Measurements from ENCODE around the gene DMD. TPM values are rescaled to one million over a fixed set of nuclear protein-coding genes. Genes with fewer than 3 reads are reported as not detected.

The DMD gene
- total RNA-seq, 6 experiments from 2014 or later, result 4.9 to 6.0 (median 5.5) TPM

DNA sequence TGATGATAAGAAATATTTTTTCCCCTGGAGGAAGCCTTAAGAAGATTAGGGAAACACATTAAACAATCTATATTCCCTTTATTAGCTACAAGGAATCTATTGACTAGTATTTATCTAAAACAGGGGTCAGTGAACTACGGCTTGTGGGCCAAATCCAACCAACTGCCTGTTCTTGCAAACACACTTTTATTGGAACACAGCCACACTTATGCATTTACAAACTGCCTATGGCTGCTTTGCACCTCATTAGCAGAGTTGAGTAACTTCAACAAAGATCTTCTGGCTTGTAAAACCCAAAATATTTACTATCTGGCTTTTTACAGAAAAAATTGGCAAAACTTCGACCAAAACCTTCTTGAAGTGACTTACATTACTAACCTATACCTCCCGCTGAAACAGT lies 1405.6 kb downstream of the DMD start:
- peaks cover 15% of the 10 kb centered on the region for H3K9me3 Mint-ChIP-seq
- no peak overlapping the region for H3K27ac Mint-ChIP-seq
- H3K4me3 Mint-ChIP-seq, result no peak overlapping the region
- no peaks in the 10 kb centered on the region for H3K36me3 Mint-ChIP-seq (ENCODE audit: low read depth)
- no peaks in the 10 kb centered on the region for H3K27me3 Mint-ChIP-seq (ENCODE audit: insufficient read depth)
- H3K4me1 Mint-ChIP-seq (ENCODE audit: low read depth), result no peaks in the 10 kb centered on the region
- TF ChIP-seq, protein P1, sequence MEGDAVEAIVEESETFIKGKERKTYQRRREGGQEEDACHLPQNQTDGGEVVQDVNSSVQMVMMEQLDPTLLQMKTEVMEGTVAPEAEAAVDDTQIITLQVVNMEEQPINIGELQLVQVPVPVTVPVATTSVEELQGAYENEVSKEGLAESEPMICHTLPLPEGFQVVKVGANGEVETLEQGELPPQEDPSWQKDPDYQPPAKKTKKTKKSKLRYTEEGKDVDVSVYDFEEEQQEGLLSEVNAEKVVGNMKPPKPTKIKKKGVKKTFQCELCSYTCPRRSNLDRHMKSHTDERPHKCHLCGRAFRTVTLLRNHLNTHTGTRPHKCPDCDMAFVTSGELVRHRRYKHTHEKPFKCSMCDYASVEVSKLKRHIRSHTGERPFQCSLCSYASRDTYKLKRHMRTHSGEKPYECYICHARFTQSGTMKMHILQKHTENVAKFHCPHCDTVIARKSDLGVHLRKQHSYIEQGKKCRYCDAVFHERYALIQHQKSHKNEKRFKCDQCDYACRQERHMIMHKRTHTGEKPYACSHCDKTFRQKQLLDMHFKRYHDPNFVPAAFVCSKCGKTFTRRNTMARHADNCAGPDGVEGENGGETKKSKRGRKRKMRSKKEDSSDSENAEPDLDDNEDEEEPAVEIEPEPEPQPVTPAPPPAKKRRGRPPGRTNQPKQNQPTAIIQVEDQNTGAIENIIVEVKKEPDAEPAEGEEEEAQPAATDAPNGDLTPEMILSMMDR (IDR thresholded peaks at IDR 0.05), result no peak
- DNase-seq, result no peak

DNA sequence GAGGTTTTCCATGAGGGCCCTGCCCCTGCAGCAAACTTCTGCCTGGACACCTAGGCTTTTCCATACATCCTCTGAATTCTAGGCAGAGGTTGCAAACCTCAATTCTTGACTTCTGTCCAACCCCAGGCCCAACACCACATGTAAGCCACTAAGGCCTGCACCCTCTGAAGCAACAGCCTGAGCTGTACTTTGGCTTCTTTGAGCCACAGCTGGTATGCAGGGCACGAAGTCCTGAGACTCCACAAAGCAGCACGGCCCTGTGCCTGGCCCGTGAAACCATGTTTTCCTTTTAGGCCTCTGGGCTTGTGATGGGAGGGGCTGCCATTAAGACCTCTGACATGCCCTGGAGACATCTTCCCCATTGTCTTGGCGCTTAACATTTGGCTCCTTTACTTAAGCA lies 1411.1 kb downstream of the DMD start:
- DNase-seq, result no peak
- H3K27ac Mint-ChIP-seq, result no peak overlapping the region
- H3K36me3 Mint-ChIP-seq (ENCODE audit: low read depth), result no peaks in the 10 kb centered on the region
- H3K4me1 Mint-ChIP-seq (ENCODE audit: low read depth), result no peaks in the 10 kb centered on the region
- TF ChIP-seq, protein P1 (IDR thresholded peaks at IDR 0.05), result no peak
- no peaks in the 10 kb centered on the region for H3K27me3 Mint-ChIP-seq (ENCODE audit: insufficient read depth)
- peaks cover 22% of the 10 kb centered on the region for H3K9me3 Mint-ChIP-seq
- no peak overlapping the region for H3K4me3 Mint-ChIP-seq

DNA sequence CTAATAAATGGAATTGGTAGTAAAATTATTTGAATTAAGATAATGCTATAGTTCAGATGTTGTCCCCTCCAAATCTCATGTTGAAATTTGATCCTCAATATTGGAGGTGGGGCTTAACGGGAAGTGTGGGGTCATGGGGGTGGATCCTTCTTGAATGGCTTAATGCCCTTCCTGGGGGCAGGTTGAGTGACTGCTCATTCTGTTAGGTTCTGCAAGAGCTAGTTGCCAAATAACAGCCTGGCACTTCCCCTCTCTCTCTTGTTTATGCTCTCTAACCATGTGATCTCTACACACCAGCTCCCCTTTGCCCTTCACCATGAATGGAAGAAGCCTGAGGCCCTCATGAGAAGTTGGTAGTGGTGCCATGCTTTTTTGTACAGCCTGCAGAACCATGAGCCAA lies 1414.7 kb downstream of the DMD start:
- Mint-ChIP-seq H3K4me3 (no peak overlapping the region), H3K27ac (no peak overlapping the region), H3K27me3 (ENCODE audit: insufficient read depth) (no peaks in the 10 kb centered on the region), H3K4me1 (ENCODE audit: low read depth) (no peaks in the 10 kb centered on the region), H3K9me3 (peaks cover 10% of the 10 kb centered on the region), H3K36me3 (ENCODE audit: low read depth) (no peaks in the 10 kb centered on the region)
- TF ChIP-seq, protein P1 (IDR thresholded peaks at IDR 0.05), result no peak
- no peak for DNase-seq

DNA sequence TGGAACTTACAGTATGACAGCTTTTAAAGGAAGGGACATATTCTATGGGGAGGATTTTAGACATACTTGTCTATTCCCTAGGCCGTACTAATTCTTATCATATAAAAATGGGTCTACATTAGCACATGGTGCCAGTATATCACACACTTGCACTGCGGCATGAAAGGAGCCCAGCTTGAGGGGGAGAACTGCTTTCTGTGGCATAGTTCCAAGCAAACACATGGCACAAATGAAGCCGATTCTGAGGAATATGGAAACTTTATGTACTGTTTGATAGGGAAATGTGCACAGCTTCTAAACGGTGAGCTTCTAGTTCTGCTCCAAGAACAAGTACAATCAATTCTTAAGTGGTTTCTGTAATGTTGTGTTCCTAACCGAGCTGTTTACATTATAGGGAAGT lies 1463.9 kb downstream of the DMD start:
- Mint-ChIP-seq H3K4me3 (no peak overlapping the region), H3K36me3 (ENCODE audit: low read depth) (no peaks in the 10 kb centered on the region), H3K9me3 (no peaks in the 10 kb centered on the region), H3K27me3 (ENCODE audit: insufficient read depth) (no peaks in the 10 kb centered on the region), H3K4me1 (ENCODE audit: low read depth) (no peaks in the 10 kb centered on the region), H3K27ac (no peak overlapping the region)
- DNase-seq, result no peak
- TF ChIP-seq, protein P1 (IDR thresholded peaks at IDR 0.05), result no peak

DNA sequence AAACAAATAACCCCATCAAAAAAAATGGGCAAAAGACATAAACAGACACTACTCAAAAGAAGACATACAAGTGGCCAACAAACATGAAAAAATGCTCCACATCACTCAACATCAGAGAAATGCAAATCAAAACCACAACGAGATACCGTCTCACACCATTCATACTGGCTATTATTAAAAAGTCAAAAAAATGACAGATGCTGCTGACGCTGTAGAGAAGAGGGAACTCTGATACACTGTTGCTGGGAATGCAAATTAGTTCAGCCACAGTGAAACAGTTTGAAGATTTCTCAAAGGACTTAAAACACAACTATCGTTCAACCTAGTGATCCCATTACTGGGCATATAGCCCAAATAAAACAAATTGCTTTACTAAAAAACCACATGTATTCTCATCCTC lies 1468.3 kb downstream of the DMD start:
- no peaks in the 10 kb centered on the region for H3K9me3 Mint-ChIP-seq
- H3K4me1 Mint-ChIP-seq (ENCODE audit: low read depth), result no peaks in the 10 kb centered on the region
- H3K27ac Mint-ChIP-seq, result no peak overlapping the region
- TF ChIP-seq, protein P1 (IDR thresholded peaks at IDR 0.05), result no peak
- H3K36me3 Mint-ChIP-seq (ENCODE audit: low read depth), result no peaks in the 10 kb centered on the region
- DNase-seq, result no peak
- no peaks in the 10 kb centered on the region for H3K27me3 Mint-ChIP-seq (ENCODE audit: insufficient read depth)
- H3K4me3 Mint-ChIP-seq, result no peak overlapping the region

DNA sequence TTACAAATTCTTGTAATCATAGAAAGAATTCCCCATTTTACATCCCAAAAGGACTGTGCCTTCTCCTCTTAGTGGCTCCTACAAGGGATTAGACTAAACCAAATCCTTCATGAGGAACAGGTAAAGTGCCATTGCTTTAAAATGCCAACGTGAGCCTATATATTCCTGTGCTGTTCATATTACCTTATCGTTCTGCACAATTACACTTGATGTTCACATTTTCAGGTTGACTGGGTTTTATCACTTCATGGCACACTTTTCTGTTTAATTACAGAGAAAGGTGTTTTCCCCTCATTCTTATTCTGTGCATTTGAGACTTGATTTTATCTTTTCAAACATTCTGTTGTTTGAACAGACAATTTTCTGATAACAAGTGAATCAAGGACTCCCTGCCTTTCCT lies 1493.9 kb downstream of the DMD start:
- DNase-seq, result no peak
- Mint-ChIP-seq H3K4me3 (no peak overlapping the region), H3K9me3 (no peaks in the 10 kb centered on the region), H3K27me3 (ENCODE audit: insufficient read depth) (no peaks in the 10 kb centered on the region), H3K4me1 (ENCODE audit: low read depth) (no peaks in the 10 kb centered on the region), H3K27ac (no peak overlapping the region), H3K36me3 (ENCODE audit: low read depth) (no peaks in the 10 kb centered on the region)
- TF ChIP-seq, protein P1 (IDR thresholded peaks at IDR 0.05), result no peak

All from HFFc6 (cell line).